Prostate gland (tissue), 2 donors: Measurements from ENCODE around the gene PROX1.

Experiments used
- CTCF ChIP-seq, 4 experiments: fragments of 200-600 bp in 2 of 4; fragments of 450-650 bp in 2 of 4; sonication (generic) in 2 of 4; IDR thresholded peaks; 1 replicate in 3 of 4; 2 replicates in 1 of 4; pipeline ENCODE4 v1.5.1; 2016 to 2019; ENCODE audit warnings: antibody characterized with exemption in 4 of 4, mild to moderate bottlenecking in 2 of 4, moderate library complexity in 2 of 4
- POLR2A ChIP-seq: fragments of 450-650 bp; IDR thresholded peaks from one replicate; pipeline ENCODE4 v1.6.1; 2016; ENCODE audit warnings: antibody characterized with exemption, mild to moderate bottlenecking
- POLR2AphosphoS5 ChIP-seq: sonication (generic); formaldehyde crosslinking; IDR thresholded peaks from one replicate; pipeline ENCODE4 v1.6.1; 2017; ENCODE audit warnings: antibody characterized with exemption

DNA sequence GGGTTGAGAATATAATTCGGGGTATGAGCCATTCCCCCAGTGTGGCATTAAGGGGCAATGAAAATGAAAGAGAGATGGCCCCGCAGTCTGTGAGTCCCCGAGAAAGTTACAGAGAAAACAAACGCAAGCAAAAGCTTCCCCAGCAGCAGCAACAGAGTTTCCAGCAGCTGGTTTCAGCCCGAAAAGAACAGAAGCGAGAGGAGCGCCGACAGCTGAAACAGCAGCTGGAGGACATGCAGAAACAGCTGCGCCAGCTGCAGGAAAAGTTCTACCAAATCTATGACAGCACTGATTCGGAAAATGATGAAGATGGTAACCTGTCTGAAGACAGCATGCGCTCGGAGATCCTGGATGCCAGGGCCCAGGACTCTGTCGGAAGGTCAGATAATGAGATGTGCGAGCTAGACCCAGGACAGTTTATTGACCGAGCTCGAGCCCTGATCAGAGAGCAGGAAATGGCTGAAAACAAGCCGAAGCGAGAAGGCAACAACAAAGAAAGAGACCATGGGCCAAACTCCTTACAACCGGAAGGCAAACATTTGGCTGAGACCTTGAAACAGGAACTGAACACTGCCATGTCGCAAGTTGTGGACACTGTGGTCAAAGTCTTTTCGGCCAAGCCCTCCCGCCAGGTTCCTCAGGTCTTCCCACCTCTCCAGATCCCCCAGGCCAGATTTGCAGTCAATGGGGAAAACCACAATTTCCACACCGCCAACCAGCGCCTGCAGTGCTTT, 9.4 kb downstream of the PROX1 start:
- TF ChIP-seq POLR2A, result no peak
- no peak for TF ChIP-seq POLR2AphosphoS5
- no peak for TF ChIP-seq CTCF (IDR thresholded peaks at IDR 0.05)
